SK-N-SH treated with all-trans-retinoic acid at 6 μM for 48 hours (cell line): ENCODE data around the gene PDE1C.
"Not testable (repeated sequence)": the region's sequence is repeated elsewhere in the genome, so short reads cannot be mapped to it uniquely, and the experiment has no call there.

ENCODE experiments used
- ATAC-seq: fragments of 200-7000 bp; cut with Tn5 transposase; 3 replicates; pipeline ENCODE4 v1.9.1; 2020; ENCODE audit warnings: mild to moderate bottlenecking, moderate library complexity
- ARNTL ChIP-seq: fragments of 450-650 bp; formaldehyde crosslinking; IDR thresholded peaks from 2 replicates; pipeline ENCODE4 v1.5.0; 2020; ENCODE audit warnings: low read depth, mild to moderate bottlenecking, moderate library complexity, borderline replicate concordance
- CSDC2 ChIP-seq: fragments of 250-450 bp; sonication (Bioruptor Pico); IDR thresholded peaks from 2 replicates; pipeline ENCODE4 v1.5.0; 2020; ENCODE audit warnings: mild to moderate bottlenecking, moderate library complexity
- ESRRG ChIP-seq: fragments of 250-450 bp; sonication (Bioruptor Pico); IDR thresholded peaks from 2 replicates; pipeline ENCODE4 v1.6.1; 2021; ENCODE audit warnings: mild to moderate bottlenecking
- GLIS3 ChIP-seq: fragments of 250-450 bp; sonication (Bioruptor Pico); IDR thresholded peaks from 2 replicates; pipeline ENCODE4 v1.5.0; 2020; ENCODE audit warnings: mild to moderate bottlenecking, moderate library complexity
- ISL1 ChIP-seq: fragments of 250-450 bp; sonication (Bioruptor Pico); IDR thresholded peaks from 2 replicates; pipeline ENCODE4 v2.1.2; 2022; ENCODE audit warnings: mild to moderate bottlenecking, moderate library complexity
- OSR1 ChIP-seq: fragments of 250-450 bp; sonication (Bioruptor Pico); IDR thresholded peaks from 2 replicates; pipeline ENCODE4 v1.8.0; 2022; ENCODE audit warnings: moderate library complexity, mild to moderate bottlenecking, inconsistent platforms
- PPARA ChIP-seq: fragments of 250-450 bp; sonication (Bioruptor Pico); IDR thresholded peaks from 2 replicates; pipeline ENCODE4 v1.5.0; 2020; ENCODE audit warnings: mild to moderate bottlenecking, borderline replicate concordance
- RARB ChIP-seq: fragments of 250-450 bp; sonication (Bioruptor Pico); IDR thresholded peaks from 2 replicates; pipeline ENCODE4 v1.8.0; 2021; ENCODE audit warnings: mild to moderate bottlenecking, moderate library complexity
- SNAI2 ChIP-seq: fragments of 250-450 bp; sonication (Bioruptor Pico); IDR thresholded peaks from 2 replicates; pipeline ENCODE4 v1.5.0; 2020; ENCODE audit warnings: mild to moderate bottlenecking, moderate library complexity
- TCF4 ChIP-seq: fragments of 250-450 bp; sonication (Bioruptor Pico); IDR thresholded peaks from 2 replicates; pipeline ENCODE4 v1.8.0; 2021; ENCODE audit warnings: mild to moderate bottlenecking, moderate library complexity, borderline replicate concordance
- TOX ChIP-seq: fragments of 250-450 bp; sonication (Bioruptor Pico); IDR thresholded peaks from 2 replicates; pipeline ENCODE4 v1.8.0; 2021; ENCODE audit warnings: mild to moderate bottlenecking, moderate library complexity, borderline replicate concordance
- ZFP30 ChIP-seq: fragments of 450-650 bp; formaldehyde crosslinking; IDR thresholded peaks from 2 replicates; pipeline ENCODE4 v1.5.0; 2022; ENCODE audit warnings: mild to moderate bottlenecking, moderate library complexity
- ZNF70 ChIP-seq: fragments of 450-650 bp; formaldehyde crosslinking; IDR thresholded peaks from 2 replicates; pipeline ENCODE4 v1.5.0; 2020; ENCODE audit warnings: mild to moderate bottlenecking, moderate library complexity
- TF ChIP-seq, protein P1 (sequence below): fragments of 250-450 bp; sonication (Bioruptor Pico); IDR thresholded peaks from 2 replicates; pipeline ENCODE4 v1.5.1; 2020; ENCODE audit warnings: low read depth, mild to moderate bottlenecking, moderate library complexity
- TF ChIP-seq, protein P2 (sequence below): fragments of 250-450 bp; sonication (Bioruptor Pico); IDR thresholded peaks from 2 replicates; pipeline ENCODE4 v1.5.0; 2020; ENCODE audit warnings: mild to moderate bottlenecking, moderate library complexity
- TF ChIP-seq, protein P3 (sequence below): fragments of 250-450 bp; sonication (Bioruptor Pico); IDR thresholded peaks from 2 replicates; pipeline ENCODE4 v1.8.0; 2021; ENCODE audit warnings: low read depth, mild to moderate bottlenecking, moderate library complexity, borderline replicate concordance
- TF ChIP-seq, protein P4 (sequence below): fragments of 250-450 bp; sonication (Bioruptor Pico); IDR thresholded peaks from 2 replicates; pipeline ENCODE4 v1.8.0; 2020; ENCODE audit warnings: mild to moderate bottlenecking, moderate library complexity, borderline replicate concordance
- TF ChIP-seq, protein P5 (sequence below): fragments of 250-450 bp; sonication (Bioruptor Pico); IDR thresholded peaks from 2 replicates; pipeline ENCODE4 v1.5.1; 2021; ENCODE audit warnings: mild to moderate bottlenecking, moderate library complexity

The PDE1C gene

DNA sequence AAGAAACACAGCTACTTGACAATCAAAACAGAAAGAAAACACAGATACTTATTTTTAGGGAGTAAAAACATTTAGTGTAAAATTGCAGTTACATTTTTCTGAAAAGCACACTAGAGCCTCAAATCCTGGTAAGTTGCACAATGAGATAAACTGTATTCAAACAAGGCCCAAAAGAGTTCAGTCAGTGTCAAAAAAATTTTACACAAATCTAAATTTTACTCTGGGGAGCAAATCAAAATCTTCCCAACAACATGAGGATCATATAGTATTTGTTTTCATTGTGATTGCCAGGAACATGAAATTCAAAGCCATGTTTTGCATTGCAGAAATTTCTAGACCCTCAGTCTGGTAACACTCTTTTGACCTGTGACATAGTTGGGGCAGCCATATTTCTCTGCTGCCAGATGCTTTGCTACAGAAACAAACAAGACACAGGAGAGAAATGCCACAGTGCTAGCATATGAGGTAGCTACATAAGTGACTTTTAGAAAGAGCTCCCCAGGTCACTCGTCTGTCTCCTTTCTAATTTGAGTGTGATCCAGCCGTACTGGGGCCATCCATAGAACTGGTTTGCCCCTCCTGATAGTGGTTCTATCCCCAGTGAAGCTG lies 49.6 kb downstream of the PDE1C start:
- no peak for ATAC-seq
- TF ChIP-seq, protein P1, sequence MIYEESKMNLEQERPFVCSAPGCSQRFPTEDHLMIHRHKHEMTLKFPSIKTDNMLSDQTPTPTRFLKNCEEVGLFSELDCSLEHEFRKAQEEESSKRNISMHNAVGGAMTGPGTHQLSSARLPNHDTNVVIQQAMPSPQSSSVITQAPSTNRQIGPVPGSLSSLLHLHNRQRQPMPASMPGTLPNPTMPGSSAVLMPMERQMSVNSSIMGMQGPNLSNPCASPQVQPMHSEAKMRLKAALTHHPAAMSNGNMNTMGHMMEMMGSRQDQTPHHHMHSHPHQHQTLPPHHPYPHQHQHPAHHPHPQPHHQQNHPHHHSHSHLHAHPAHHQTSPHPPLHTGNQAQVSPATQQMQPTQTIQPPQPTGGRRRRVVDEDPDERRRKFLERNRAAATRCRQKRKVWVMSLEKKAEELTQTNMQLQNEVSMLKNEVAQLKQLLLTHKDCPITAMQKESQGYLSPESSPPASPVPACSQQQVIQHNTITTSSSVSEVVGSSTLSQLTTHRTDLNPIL (CRISPR knock-in tag) = no peak
- TF ChIP-seq PPARA = no peak
- TF ChIP-seq, protein P2, sequence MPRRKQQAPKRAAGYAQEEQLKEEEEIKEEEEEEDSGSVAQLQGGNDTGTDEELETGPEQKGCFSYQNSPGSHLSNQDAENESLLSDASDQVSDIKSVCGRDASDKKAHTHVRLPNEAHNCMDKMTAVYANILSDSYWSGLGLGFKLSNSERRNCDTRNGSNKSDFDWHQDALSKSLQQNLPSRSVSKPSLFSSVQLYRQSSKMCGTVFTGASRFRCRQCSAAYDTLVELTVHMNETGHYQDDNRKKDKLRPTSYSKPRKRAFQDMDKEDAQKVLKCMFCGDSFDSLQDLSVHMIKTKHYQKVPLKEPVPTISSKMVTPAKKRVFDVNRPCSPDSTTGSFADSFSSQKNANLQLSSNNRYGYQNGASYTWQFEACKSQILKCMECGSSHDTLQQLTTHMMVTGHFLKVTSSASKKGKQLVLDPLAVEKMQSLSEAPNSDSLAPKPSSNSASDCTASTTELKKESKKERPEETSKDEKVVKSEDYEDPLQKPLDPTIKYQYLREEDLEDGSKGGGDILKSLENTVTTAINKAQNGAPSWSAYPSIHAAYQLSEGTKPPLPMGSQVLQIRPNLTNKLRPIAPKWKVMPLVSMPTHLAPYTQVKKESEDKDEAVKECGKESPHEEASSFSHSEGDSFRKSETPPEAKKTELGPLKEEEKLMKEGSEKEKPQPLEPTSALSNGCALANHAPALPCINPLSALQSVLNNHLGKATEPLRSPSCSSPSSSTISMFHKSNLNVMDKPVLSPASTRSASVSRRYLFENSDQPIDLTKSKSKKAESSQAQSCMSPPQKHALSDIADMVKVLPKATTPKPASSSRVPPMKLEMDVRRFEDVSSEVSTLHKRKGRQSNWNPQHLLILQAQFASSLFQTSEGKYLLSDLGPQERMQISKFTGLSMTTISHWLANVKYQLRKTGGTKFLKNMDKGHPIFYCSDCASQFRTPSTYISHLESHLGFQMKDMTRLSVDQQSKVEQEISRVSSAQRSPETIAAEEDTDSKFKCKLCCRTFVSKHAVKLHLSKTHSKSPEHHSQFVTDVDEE (CRISPR knock-in tag) = no peak
- TF ChIP-seq, protein P3, sequence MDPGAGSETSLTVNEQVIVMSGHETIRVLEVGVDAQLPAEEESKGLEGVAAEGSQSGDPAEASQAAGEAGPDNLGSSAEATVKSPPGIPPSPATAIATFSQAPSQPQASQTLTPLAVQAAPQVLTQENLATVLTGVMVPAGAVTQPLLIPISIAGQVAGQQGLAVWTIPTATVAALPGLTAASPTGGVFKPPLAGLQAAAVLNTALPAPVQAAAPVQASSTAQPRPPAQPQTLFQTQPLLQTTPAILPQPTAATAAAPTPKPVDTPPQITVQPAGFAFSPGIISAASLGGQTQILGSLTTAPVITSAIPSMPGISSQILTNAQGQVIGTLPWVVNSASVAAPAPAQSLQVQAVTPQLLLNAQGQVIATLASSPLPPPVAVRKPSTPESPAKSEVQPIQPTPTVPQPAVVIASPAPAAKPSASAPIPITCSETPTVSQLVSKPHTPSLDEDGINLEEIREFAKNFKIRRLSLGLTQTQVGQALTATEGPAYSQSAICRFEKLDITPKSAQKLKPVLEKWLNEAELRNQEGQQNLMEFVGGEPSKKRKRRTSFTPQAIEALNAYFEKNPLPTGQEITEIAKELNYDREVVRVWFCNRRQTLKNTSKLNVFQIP = no peak

DNA sequence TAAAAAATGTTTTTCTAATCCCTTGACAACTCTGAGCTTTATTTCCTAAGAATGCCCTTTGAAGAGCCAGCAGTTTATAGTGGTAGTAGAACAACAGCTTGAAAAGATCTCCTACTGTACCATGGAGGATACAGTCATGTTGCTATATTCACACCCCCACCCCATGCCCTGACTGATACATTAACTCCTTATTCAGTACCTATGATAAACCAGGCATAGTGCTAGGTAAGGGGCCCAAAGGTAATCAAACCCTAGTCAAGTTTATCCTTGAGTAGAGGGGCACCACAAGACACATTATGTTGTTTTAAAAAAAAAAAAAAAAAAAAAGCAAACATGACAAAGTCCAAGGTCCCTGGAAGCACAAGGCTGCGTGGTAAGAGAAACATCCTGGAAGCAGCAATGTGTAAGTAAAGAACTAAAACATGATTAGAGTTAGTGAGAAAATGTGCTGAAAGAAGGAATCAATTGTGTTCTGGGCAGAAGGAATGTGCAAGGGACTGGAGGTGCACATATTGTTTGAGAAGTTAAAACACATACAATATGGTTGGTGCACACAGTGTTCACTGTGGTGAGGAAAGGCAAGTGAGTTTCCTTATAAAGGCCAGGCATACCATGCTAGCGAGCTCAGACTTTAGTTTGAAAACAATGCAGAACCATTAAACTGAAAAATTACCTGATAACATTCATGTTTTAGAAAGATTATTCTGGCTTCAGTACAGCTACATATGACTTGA lies 51.2 kb downstream of the PDE1C start:
- TF ChIP-seq OSR1 = no peak
- TF ChIP-seq PPARA = no peak
- no peak for TF ChIP-seq CSDC2 (CRISPR knock-in tag)
- TF ChIP-seq, protein P1 (CRISPR knock-in tag) = no peak
- no peak for TF ChIP-seq ZFP30 (CRISPR knock-in tag)
- TF ChIP-seq ZNF70 (CRISPR knock-in tag) = no peak
- TF ChIP-seq, protein P4, sequence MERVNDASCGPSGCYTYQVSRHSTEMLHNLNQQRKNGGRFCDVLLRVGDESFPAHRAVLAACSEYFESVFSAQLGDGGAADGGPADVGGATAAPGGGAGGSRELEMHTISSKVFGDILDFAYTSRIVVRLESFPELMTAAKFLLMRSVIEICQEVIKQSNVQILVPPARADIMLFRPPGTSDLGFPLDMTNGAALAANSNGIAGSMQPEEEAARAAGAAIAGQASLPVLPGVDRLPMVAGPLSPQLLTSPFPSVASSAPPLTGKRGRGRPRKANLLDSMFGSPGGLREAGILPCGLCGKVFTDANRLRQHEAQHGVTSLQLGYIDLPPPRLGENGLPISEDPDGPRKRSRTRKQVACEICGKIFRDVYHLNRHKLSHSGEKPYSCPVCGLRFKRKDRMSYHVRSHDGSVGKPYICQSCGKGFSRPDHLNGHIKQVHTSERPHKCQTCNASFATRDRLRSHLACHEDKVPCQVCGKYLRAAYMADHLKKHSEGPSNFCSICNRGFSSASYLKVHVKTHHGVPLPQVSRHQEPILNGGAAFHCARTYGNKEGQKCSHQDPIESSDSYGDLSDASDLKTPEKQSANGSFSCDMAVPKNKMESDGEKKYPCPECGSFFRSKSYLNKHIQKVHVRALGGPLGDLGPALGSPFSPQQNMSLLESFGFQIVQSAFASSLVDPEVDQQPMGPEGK (CRISPR knock-in tag) = no peak
- TF ChIP-seq ISL1 (CRISPR knock-in tag) = no peak
- no peak for TF ChIP-seq ARNTL
- TF ChIP-seq GLIS3 = no peak
- TF ChIP-seq TCF4 = no peak
- TF ChIP-seq RARB (CRISPR knock-in tag) = no peak
- TF ChIP-seq, all 23 proteins: peak for 0
- ATAC-seq = no peak

DNA sequence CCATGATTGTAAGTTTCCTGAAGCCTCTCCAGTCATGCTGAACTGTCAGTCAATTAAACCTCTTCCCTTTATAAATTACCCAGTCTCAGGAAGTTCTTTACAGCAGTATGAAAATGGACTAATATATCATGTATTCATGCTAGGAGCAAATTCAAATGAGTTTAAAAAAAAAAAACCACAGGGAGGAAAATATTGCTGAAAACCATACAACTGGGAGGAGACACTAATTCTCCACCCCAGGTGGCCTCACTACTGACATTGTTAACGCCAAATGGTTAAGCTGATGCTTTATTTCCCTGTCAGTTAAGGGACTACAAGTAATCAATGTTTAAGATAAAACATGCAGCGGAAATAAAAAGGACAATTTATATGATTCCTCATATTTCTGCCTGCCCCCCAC lies 55.1 kb downstream of the PDE1C start:
- no peak for ATAC-seq
- TF ChIP-seq CSDC2 (CRISPR knock-in tag) (no peak), TCF4 (no peak), PPARA (no peak), ZFP30 (CRISPR knock-in tag) (no peak), OSR1 (no peak), ESRRG (CRISPR knock-in tag) (no peak), SNAI2 (CRISPR knock-in tag) (no peak), TOX (CRISPR knock-in tag) (no peak)
- TF ChIP-seq, protein P2 (CRISPR knock-in tag) = no peak
- TF ChIP-seq, protein P5, sequence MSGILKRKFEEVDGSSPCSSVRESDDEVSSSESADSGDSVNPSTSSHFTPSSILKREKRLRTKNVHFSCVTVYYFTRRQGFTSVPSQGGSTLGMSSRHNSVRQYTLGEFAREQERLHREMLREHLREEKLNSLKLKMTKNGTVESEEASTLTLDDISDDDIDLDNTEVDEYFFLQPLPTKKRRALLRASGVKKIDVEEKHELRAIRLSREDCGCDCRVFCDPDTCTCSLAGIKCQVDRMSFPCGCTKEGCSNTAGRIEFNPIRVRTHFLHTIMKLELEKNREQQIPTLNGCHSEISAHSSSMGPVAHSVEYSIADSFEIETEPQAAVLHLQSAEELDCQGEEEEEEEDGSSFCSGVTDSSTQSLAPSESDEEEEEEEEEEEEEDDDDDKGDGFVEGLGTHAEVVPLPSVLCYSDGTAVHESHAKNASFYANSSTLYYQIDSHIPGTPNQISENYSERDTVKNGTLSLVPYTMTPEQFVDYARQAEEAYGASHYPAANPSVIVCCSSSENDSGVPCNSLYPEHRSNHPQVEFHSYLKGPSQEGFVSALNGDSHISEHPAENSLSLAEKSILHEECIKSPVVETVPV = no peak
- TF ChIP-seq, protein P3 = no peak
- TF ChIP-seq, protein P1 (CRISPR knock-in tag) = no peak

DNA sequence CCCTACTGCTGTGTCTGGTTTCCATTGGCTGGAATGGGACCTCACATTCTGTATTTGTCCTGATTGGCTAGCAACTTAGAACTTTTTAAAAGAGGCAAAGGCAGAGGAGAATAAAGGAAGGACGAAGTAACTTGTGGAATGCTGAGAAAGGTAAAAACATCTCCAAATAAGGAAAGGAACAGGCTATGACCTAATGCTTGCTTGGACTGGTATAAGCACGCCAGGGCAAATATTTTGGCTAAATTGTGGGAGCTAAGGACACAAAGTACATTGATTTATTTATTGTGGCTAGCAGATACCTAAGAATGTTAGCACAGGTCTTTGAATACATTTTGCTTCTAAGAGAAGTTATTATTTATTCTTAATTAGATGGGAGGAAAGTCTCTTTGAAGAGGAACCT lies 56.7 kb downstream of the PDE1C start:
- ATAC-seq = not testable (repeated sequence)
